ENCODE results near the gene CCDC73. TPM values are rescaled to one million over a fixed set of nuclear protein-coding genes. Genes with fewer than 3 reads are reported as not detected.

The CCDC73 gene
- total RNA-seq, 4 donors from 2014 or later, result 0.21 to 3.3 (median 0.59) TPM

DNA sequence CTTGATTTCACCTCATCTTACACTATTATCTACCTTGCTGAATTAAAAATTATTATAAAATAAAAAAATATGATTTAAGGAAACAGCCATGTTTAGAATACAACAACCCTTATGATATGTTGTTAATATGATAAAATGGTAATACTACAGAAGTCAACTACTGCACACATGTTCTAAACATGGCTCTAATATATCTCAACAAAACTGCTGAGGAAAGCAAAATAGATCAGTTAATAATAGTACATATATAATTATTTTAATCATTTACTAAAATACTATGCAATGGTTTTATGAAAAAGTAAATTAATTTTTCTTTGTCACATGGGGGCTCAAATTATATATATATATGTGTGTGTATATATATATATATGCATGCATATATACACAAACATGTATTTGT lies 153.1 kb downstream of the CCDC73 start:
- no peaks in the 10 kb centered on the region for H3K4me1 ChIP-seq
- no peaks in the 10 kb centered on the region for H3K36me3 ChIP-seq
- TF ChIP-seq EP300 (IDR thresholded peaks at IDR 0.05), result no peak
- TF ChIP-seq, protein P1, sequence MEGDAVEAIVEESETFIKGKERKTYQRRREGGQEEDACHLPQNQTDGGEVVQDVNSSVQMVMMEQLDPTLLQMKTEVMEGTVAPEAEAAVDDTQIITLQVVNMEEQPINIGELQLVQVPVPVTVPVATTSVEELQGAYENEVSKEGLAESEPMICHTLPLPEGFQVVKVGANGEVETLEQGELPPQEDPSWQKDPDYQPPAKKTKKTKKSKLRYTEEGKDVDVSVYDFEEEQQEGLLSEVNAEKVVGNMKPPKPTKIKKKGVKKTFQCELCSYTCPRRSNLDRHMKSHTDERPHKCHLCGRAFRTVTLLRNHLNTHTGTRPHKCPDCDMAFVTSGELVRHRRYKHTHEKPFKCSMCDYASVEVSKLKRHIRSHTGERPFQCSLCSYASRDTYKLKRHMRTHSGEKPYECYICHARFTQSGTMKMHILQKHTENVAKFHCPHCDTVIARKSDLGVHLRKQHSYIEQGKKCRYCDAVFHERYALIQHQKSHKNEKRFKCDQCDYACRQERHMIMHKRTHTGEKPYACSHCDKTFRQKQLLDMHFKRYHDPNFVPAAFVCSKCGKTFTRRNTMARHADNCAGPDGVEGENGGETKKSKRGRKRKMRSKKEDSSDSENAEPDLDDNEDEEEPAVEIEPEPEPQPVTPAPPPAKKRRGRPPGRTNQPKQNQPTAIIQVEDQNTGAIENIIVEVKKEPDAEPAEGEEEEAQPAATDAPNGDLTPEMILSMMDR (IDR thresholded peaks at IDR 0.05), result no peak
- TF ChIP-seq POLR2A (IDR thresholded peaks at IDR 0.05), result no peak
- H3K4me3 ChIP-seq, result no peak overlapping the region
- no peak overlapping the region for H3K27ac ChIP-seq
- H3K27me3 ChIP-seq, result no peaks in the 10 kb centered on the region
- DNase-seq (ENCODE audit: low spot score in 2 of 2), result no peak
- H3K9me3 ChIP-seq, result no peaks in the 10 kb centered on the region

DNA sequence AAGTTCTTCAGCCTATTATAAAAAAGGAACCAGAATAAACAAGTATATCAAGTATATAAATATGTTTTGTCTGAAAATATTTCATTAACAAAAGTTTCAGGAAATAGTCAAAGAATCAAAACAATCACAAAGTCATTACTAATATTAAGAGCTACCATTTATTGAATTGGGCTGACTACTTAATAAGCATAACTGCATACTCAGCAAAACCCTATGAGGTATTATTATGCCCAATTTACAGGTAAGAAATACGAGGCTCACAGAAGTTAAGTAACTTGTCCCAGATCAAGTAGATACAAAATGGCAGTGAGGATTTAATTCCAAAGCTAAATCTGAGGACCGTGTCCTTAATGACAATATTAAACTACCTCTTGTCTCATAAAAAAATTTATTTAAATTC lies 158.6 kb downstream of the CCDC73 start:
- Histone ChIP-seq H3K36me3 (no peaks in the 10 kb centered on the region), H3K27ac (no peak overlapping the region), H3K4me3 (no peak overlapping the region), H3K4me1 (no peaks in the 10 kb centered on the region), H3K9me3 (no peaks in the 10 kb centered on the region), H3K27me3 (no peaks in the 10 kb centered on the region)
- 81 to 82% methylated on average over 2 of the region's 2 CpGs for WGBS, 2 donors
- TF ChIP-seq EP300 (IDR thresholded peaks at IDR 0.05) (no peak), POLR2A (IDR thresholded peaks at IDR 0.05) (no peak)
- TF ChIP-seq, protein P1 (IDR thresholded peaks at IDR 0.05), result no peak
- DNase-seq (ENCODE audit: low spot score in 2 of 2), result no peak

GRCh38 chr11:32630844-32631243 lies 163.6 kb downstream of the CCDC73 start:
- no peaks in the 10 kb centered on the region for H3K9me3 ChIP-seq
- H3K27ac ChIP-seq, result no peak overlapping the region
- TF ChIP-seq EP300 (IDR thresholded peaks at IDR 0.05) (no peak), POLR2A (IDR thresholded peaks at IDR 0.05) (no peak)
- TF ChIP-seq, protein P1 (IDR thresholded peaks at IDR 0.05), result no peak
- no peaks in the 10 kb centered on the region for H3K36me3 ChIP-seq
- H3K4me1 ChIP-seq, result no peaks in the 10 kb centered on the region
- no peak overlapping the region for H3K4me3 ChIP-seq
- no peaks in the 10 kb centered on the region for H3K27me3 ChIP-seq
- no peak for DNase-seq (ENCODE audit: low spot score in 2 of 2)

GRCh38 chr11:32616903-32617302 lies 177.6 kb downstream of the CCDC73 start:
- no peak for TF ChIP-seq POLR2A (IDR thresholded peaks at IDR 0.05)
- no peak for TF ChIP-seq EP300 (IDR thresholded peaks at IDR 0.05)
- TF ChIP-seq, protein P1 (IDR thresholded peaks at IDR 0.05), result no peak
- DNase-seq (ENCODE audit: low spot score in 2 of 2), result no peak
- 86% methylated on average over 4 of the region's 4 CpGs for WGBS, 2 donors
- Histone ChIP-seq H3K36me3 (no peaks in the 10 kb centered on the region), H3K4me3 (no peak overlapping the region), H3K9me3 (peaks cover 0 to 12% (median 0%) of the 10 kb centered on the region in 4 donors), H3K27me3 (no peaks in the 10 kb centered on the region), H3K4me1 (no peaks in the 10 kb centered on the region), H3K27ac (no peak overlapping the region)

DNA sequence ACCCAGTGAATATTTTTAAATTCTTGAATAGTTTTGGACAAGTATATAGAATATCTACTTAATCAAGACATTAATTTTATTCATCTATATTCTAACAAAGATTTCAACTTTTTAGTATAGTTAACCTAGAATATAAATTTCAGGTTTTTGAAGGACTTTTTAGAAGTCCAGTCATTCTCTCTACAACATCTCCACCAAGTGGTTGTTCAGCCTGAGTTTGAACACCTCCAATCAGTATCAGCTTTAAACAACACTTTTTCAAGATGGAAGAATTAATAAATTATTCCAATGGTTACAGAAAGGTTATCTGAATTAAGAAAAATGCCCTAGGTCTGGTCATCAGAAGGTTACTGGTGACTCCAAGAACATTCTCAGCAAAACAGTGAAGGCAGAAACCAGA lies 179.0 kb downstream of the CCDC73 start:
- H3K4me3 ChIP-seq, result no peak overlapping the region
- H3K27ac ChIP-seq, result no peak overlapping the region
- H3K4me1 ChIP-seq, result no peaks in the 10 kb centered on the region
- no peaks in the 10 kb centered on the region for H3K27me3 ChIP-seq
- no peaks in the 10 kb centered on the region for H3K36me3 ChIP-seq
- TF ChIP-seq POLR2A (IDR thresholded peaks at IDR 0.05) (no peak), EP300 (IDR thresholded peaks at IDR 0.05) (no peak)
- TF ChIP-seq, protein P1 (IDR thresholded peaks at IDR 0.05), result no peak
- no peak for DNase-seq (ENCODE audit: low spot score in 2 of 2)
- H3K9me3 ChIP-seq, result peaks cover 0 to 5% (median 0%) of the 10 kb centered on the region in 4 donors

All from tibial nerve (tissue), 4 donors.